Suprapubic skin (tissue), 4 donors: Measurements from ENCODE around the gene CD248. TPM values are rescaled to one million over a fixed set of nuclear protein-coding genes. Genes with fewer than 3 reads are reported as not detected.
"Not testable (repeated sequence)": the region's sequence is repeated elsewhere in the genome, so short reads cannot be mapped to it uniquely, and the experiment has no call there.

Source experiments
- DNase-seq, 2 donors: peaks; one replicate each; pipeline ENCODE4 v3.0.0-alpha.2; 2019; ENCODE audit warnings: low spot score in 2 of 2
- H3K27ac ChIP-seq: fragments of 200-600 bp; sonication (generic); one replicate; pipeline ENCODE4 v1.5.1; 2019
- H3K27me3 ChIP-seq: fragments of 200-600 bp; sonication (generic); one replicate; pipeline ENCODE4 v1.5.1; 2019
- H3K36me3 ChIP-seq: fragments of 200-600 bp; sonication (generic); one replicate; pipeline ENCODE4 v1.5.1; 2019
- H3K4me1 ChIP-seq: fragments of 200-600 bp; sonication (generic); one replicate; pipeline ENCODE4 v1.5.1; 2019
- H3K4me3 ChIP-seq: fragments of 200-600 bp; sonication (generic); one replicate; pipeline ENCODE4 v1.5.1; 2019; ENCODE audit warnings: mild to moderate bottlenecking
- H3K9me3 ChIP-seq: fragments of 200-600 bp; sonication (generic); one replicate; pipeline ENCODE4 v1.5.1; 2019
- EP300 ChIP-seq: sonication (generic); formaldehyde crosslinking; IDR thresholded peaks from one replicate; pipeline ENCODE4 v1.6.1; 2017; ENCODE audit warnings: antibody characterized with exemption
- POLR2A ChIP-seq, 2 donors: fragments of 450-650 bp; IDR thresholded peaks; one replicate each; pipeline ENCODE4 v1.6.1; 2017; ENCODE audit warnings: antibody characterized with exemption in 2 of 2, mild to moderate bottlenecking in 2 of 2, moderate library complexity in 2 of 2
- POLR2AphosphoS5 ChIP-seq, 3 donors: sonication (generic); formaldehyde crosslinking; IDR thresholded peaks; one replicate each; pipeline ENCODE4 v1.6.1; 2017; ENCODE audit warnings: antibody characterized with exemption in 3 of 3
- WGBS: methylation state at CpG from one replicate; pipeline ENCODE4 v1.1.5; 2018; 5-methylcytosine and 5-hydroxymethylcytosine counted together
- total RNA-seq, 4 donors: library from RNA; depleted of rRNA; stranded (reverse); fragments of >200 nt; gene quantifications; one replicate each; pipeline ENCODE4 v1.1.0, GENCODE V29; 2016
- TF ChIP-seq, protein P1 (sequence below), 2 donors: fragments of 200-600 bp in 1 of 2; fragments of 450-650 bp in 1 of 2; sonication (generic) in 1 of 2; IDR thresholded peaks; one replicate each; pipeline ENCODE4 v1.5.1; 2016 to 2019; ENCODE audit warnings: antibody characterized with exemption in 2 of 2, mild to moderate bottlenecking in 1 of 2, moderate library complexity in 1 of 2

The CD248 gene
- total RNA-seq, 4 donors from 2014 or later = 5.9 to 32.6 (median 19.2) TPM

DNA sequence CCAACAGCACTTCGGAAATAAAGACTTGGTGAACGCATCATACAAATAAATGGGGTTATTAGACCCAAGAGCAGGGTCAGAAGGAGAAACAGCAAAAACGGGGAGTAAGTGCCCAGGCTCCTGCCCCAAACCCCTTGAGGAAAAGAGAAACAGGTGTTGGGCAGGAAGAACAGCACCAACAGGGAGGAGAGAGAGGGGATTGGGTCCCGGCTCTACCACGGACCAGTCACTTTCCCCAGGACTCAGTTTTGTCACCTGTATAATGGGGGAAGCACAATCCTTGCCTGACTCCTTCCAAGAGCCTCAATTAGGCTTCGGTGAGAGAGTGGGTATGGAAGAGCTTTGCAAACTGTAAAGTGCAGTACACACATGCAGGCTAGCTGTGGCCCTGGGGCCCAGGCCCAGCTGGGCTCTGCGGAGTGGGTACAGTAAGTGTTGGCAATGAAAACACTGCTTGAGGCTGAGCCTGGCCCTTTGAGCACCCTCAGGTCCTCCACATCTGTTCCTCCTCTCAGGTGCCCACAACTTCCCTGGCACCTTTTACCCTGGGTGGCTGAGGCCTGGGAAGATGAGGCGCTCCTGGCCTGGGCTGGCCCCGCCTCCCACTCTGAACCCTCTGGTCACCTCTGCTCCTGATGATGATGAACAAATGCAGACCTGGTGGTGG lies 45.8 kb upstream of the CD248 start:
- H3K27me3 ChIP-seq = no peaks in the 10 kb centered on the region
- H3K4me1 ChIP-seq = peaks cover 2% of the 10 kb centered on the region
- TF ChIP-seq, protein P1, sequence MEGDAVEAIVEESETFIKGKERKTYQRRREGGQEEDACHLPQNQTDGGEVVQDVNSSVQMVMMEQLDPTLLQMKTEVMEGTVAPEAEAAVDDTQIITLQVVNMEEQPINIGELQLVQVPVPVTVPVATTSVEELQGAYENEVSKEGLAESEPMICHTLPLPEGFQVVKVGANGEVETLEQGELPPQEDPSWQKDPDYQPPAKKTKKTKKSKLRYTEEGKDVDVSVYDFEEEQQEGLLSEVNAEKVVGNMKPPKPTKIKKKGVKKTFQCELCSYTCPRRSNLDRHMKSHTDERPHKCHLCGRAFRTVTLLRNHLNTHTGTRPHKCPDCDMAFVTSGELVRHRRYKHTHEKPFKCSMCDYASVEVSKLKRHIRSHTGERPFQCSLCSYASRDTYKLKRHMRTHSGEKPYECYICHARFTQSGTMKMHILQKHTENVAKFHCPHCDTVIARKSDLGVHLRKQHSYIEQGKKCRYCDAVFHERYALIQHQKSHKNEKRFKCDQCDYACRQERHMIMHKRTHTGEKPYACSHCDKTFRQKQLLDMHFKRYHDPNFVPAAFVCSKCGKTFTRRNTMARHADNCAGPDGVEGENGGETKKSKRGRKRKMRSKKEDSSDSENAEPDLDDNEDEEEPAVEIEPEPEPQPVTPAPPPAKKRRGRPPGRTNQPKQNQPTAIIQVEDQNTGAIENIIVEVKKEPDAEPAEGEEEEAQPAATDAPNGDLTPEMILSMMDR (IDR thresholded peaks at IDR 0.05) = no peak
- no peak for TF ChIP-seq POLR2AphosphoS5 (IDR thresholded peaks at IDR 0.05)
- no peak for TF ChIP-seq POLR2A (IDR thresholded peaks at IDR 0.05)
- no peak for TF ChIP-seq EP300
- no peak overlapping the region for H3K27ac ChIP-seq
- 91% methylated on average over 7 of the region's 9 CpGs for WGBS
- H3K36me3 ChIP-seq = no peaks in the 10 kb centered on the region
- H3K9me3 ChIP-seq = no peaks in the 10 kb centered on the region
- DNase-seq = no peak
- no peak overlapping the region for H3K4me3 ChIP-seq

GRCh38 chr11:66361502-66361941 lies 44.7 kb upstream of the CD248 start:
- Histone ChIP-seq H3K4me3 (no peak overlapping the region), H3K9me3 (no peaks in the 10 kb centered on the region), H3K36me3 (no peaks in the 10 kb centered on the region), H3K27ac (no peak overlapping the region), H3K27me3 (no peaks in the 10 kb centered on the region), H3K4me1 (peaks cover 2% of the 10 kb centered on the region)
- WGBS = 80% methylated on average over 5 of the region's 6 CpGs
- TF ChIP-seq POLR2A (IDR thresholded peaks at IDR 0.05) (no peak), EP300 (no peak), POLR2AphosphoS5 (IDR thresholded peaks at IDR 0.05) (no peak)
- DNase-seq = no peak

- no peak overlapping the region for H3K4me3 ChIP-seq
- H3K4me1 ChIP-seq = peaks cover 2% of the 10 kb centered on the region
- H3K36me3 ChIP-seq = no peaks in the 10 kb centered on the region
- H3K9me3 ChIP-seq = no peaks in the 10 kb centered on the region
- H3K27me3 ChIP-seq = no peaks in the 10 kb centered on the region
- H3K27ac ChIP-seq = no peak overlapping the region
- no peak for DNase-seq
- WGBS = 95% methylated on average over 15 of the region's 15 CpGs
- TF ChIP-seq POLR2AphosphoS5 (IDR thresholded peaks at IDR 0.05) = no peak
- TF ChIP-seq EP300 = no peak
- TF ChIP-seq, protein P1 (IDR thresholded peaks at IDR 0.05) = no peak
- TF ChIP-seq POLR2A (IDR thresholded peaks at IDR 0.05) = no peak
Observed at GRCh38 chr11:66360406-66361073, 43.7 kb upstream of the CD248 start.

- no peak overlapping the region for H3K4me3 ChIP-seq
- no peak overlapping the region for H3K27ac ChIP-seq
- H3K4me1 ChIP-seq = peaks cover 2% of the 10 kb centered on the region
- 72% methylated on average over 3 of the region's 3 CpGs for WGBS
- no peaks in the 10 kb centered on the region for H3K27me3 ChIP-seq
- no peak for TF ChIP-seq POLR2AphosphoS5 (IDR thresholded peaks at IDR 0.05)
- TF ChIP-seq, protein P1 (IDR thresholded peaks at IDR 0.05) = no peak
- no peak for TF ChIP-seq EP300
- TF ChIP-seq POLR2A (IDR thresholded peaks at IDR 0.05) = no peak
- H3K9me3 ChIP-seq = no peaks in the 10 kb centered on the region
- no peak for DNase-seq
- no peaks in the 10 kb centered on the region for H3K36me3 ChIP-seq
Observed at GRCh38 chr11:66359662-66360087, 42.8 kb upstream of the CD248 start.

DNA sequence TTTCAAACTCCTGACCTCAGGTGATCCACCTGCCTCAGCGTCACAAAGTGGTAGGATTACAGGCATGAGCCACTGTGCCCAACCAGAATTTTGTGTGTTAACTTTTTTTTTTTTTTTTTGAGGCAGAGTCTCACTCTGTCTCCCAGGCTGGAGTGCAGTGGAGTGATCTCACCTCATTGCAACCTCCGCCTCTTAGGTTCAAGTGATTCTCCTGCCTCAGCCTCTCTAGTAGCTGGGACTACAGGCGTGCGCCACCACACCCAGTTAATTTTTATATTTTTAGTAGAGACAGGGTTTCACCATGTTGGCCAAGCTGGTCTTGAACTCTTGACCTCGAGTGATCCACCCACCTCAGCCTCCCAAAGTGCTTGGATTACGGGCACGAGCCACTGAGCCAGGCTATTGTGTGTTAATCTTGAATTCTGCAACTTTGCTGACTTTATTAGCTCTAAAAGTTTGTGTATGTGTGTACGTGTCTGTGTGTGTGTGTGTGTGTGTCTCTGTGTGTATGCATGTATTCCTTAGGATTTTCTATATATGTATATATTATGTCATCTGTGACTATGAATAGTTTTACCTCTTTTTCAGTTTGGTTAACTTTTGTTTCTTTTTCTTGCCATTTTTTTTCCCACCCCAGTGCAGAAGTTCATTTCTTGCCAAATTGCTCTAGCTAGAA lies 33.9 kb upstream of the CD248 start:
- H3K36me3 ChIP-seq, H3K27ac ChIP-seq, DNase-seq, H3K4me3 ChIP-seq, H3K9me3 ChIP-seq, H3K27me3 ChIP-seq: not testable (repeated sequence)
- H3K4me1 ChIP-seq = peaks cover 20% of the 10 kb centered on the region
- 91% methylated on average over 8 of the region's 8 CpGs for WGBS

- no peak for TF ChIP-seq POLR2A (IDR thresholded peaks at IDR 0.05)
- TF ChIP-seq POLR2AphosphoS5 (IDR thresholded peaks at IDR 0.05) = no peak
- TF ChIP-seq, protein P1 (IDR thresholded peaks at IDR 0.05) = no peak
- TF ChIP-seq EP300 = no peak
- no peak for DNase-seq
- Histone ChIP-seq H3K4me3 (no peak overlapping the region), H3K27me3 (no peaks in the 10 kb centered on the region), H3K9me3 (no peaks in the 10 kb centered on the region), H3K4me1 (peaks cover 33% of the 10 kb centered on the region), H3K36me3 (peaks cover 4% of the 10 kb centered on the region), H3K27ac (no peak overlapping the region)
- 55% methylated on average over 2 of the region's 2 CpGs for WGBS
Observed at GRCh38 chr11:66349084-66349386, 32.2 kb upstream of the CD248 start.
